ENCODE measurements around the gene TCP11L1.

DNA sequence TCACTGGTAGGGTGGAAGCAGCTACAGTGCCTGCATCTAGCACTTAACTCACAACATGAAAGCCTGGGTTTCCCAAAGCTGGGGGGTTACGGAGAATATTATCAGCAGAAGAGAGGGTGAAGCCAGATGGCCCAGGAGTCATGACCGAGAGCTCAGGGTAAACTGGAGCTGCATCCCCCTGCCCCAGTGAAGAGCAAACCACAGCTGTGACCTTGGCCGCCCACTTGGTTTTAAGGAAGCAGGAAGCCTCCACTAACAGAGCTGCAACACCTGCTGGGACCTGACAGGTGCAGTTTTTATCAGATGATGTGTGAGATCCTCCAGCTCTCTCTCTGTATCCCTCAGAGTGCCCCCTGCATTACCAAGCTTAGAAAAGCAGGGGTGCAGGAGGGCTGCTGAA is 20.9 kb downstream of the TCP11L1 start:
- TF ChIP-seq TCF7L2 (IDR thresholded peaks at IDR 0.05; ENCODE audit: borderline replicate concordance, low read depth, low read length): no peak
- TF ChIP-seq, protein P1, sequence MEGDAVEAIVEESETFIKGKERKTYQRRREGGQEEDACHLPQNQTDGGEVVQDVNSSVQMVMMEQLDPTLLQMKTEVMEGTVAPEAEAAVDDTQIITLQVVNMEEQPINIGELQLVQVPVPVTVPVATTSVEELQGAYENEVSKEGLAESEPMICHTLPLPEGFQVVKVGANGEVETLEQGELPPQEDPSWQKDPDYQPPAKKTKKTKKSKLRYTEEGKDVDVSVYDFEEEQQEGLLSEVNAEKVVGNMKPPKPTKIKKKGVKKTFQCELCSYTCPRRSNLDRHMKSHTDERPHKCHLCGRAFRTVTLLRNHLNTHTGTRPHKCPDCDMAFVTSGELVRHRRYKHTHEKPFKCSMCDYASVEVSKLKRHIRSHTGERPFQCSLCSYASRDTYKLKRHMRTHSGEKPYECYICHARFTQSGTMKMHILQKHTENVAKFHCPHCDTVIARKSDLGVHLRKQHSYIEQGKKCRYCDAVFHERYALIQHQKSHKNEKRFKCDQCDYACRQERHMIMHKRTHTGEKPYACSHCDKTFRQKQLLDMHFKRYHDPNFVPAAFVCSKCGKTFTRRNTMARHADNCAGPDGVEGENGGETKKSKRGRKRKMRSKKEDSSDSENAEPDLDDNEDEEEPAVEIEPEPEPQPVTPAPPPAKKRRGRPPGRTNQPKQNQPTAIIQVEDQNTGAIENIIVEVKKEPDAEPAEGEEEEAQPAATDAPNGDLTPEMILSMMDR (tag by site-specific recombination; IDR thresholded peaks at IDR 0.05): no peak
- TF ChIP-seq, protein P2, sequence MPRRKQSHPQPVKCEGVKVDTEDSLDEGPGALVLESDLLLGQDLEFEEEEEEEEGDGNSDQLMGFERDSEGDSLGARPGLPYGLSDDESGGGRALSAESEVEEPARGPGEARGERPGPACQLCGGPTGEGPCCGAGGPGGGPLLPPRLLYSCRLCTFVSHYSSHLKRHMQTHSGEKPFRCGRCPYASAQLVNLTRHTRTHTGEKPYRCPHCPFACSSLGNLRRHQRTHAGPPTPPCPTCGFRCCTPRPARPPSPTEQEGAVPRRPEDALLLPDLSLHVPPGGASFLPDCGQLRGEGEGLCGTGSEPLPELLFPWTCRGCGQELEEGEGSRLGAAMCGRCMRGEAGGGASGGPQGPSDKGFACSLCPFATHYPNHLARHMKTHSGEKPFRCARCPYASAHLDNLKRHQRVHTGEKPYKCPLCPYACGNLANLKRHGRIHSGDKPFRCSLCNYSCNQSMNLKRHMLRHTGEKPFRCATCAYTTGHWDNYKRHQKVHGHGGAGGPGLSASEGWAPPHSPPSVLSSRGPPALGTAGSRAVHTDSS (tag by site-specific recombination; IDR thresholded peaks at IDR 0.05): no peak
- TF ChIP-seq, protein P3, sequence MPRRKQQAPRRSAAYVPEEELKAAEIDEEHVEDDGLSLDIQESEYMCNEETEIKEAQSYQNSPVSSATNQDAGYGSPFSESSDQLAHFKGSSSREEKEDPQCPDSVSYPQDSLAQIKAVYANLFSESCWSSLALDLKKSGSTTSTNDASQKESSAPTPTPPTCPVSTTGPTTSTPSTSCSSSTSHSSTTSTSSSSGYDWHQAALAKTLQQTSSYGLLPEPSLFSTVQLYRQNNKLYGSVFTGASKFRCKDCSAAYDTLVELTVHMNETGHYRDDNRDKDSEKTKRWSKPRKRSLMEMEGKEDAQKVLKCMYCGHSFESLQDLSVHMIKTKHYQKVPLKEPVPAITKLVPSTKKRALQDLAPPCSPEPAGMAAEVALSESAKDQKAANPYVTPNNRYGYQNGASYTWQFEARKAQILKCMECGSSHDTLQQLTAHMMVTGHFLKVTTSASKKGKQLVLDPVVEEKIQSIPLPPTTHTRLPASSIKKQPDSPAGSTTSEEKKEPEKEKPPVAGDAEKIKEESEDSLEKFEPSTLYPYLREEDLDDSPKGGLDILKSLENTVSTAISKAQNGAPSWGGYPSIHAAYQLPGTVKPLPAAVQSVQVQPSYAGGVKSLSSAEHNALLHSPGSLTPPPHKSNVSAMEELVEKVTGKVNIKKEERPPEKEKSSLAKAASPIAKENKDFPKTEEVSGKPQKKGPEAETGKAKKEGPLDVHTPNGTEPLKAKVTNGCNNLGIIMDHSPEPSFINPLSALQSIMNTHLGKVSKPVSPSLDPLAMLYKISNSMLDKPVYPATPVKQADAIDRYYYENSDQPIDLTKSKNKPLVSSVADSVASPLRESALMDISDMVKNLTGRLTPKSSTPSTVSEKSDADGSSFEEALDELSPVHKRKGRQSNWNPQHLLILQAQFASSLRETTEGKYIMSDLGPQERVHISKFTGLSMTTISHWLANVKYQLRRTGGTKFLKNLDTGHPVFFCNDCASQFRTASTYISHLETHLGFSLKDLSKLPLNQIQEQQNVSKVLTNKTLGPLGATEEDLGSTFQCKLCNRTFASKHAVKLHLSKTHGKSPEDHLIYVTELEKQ (tag by site-specific recombination; IDR thresholded peaks at IDR 0.05; ENCODE audit: borderline replicate concordance): no peak
